Right lobe of liver (tissue), 4 donors: ENCODE measurements around the gene CMPK1.

Experiments used
- POLR2A ChIP-seq: fragments of 450-650 bp; IDR thresholded peaks from one replicate; pipeline ENCODE4 v1.6.1; 2017; ENCODE audit warnings: antibody characterized with exemption, mild to moderate bottlenecking
- TF ChIP-seq, protein P1 (sequence below), 4 donors: fragments of 200-600 bp in 3 of 4; fragments of 450-650 bp in 1 of 4; IDR thresholded peaks; one replicate each; pipeline versions ENCODE4 v1.5.1 to v1.8.0; 2016 to 2022; ENCODE audit warnings: antibody characterized with exemption in 4 of 4, mild to moderate bottlenecking in 2 of 4
- donor health status: DM: no; HTN: no; CAD: no.
- donor health status: DM: no; HTN: no; CAD: no.
- donor health status: DM: no; HTN: yes; CAD: no.

- TF ChIP-seq POLR2A = no peak
- TF ChIP-seq, protein P1, sequence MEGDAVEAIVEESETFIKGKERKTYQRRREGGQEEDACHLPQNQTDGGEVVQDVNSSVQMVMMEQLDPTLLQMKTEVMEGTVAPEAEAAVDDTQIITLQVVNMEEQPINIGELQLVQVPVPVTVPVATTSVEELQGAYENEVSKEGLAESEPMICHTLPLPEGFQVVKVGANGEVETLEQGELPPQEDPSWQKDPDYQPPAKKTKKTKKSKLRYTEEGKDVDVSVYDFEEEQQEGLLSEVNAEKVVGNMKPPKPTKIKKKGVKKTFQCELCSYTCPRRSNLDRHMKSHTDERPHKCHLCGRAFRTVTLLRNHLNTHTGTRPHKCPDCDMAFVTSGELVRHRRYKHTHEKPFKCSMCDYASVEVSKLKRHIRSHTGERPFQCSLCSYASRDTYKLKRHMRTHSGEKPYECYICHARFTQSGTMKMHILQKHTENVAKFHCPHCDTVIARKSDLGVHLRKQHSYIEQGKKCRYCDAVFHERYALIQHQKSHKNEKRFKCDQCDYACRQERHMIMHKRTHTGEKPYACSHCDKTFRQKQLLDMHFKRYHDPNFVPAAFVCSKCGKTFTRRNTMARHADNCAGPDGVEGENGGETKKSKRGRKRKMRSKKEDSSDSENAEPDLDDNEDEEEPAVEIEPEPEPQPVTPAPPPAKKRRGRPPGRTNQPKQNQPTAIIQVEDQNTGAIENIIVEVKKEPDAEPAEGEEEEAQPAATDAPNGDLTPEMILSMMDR (IDR thresholded peaks at IDR 0.05) = no peak
These were observed 50.5 kb downstream of the CMPK1 start for GRCh38 chr1:47384083-47384482.
